WTC11 (cell line): ENCODE results near the gene SNX10.

Source experiments
- AFF4 ChIP-seq: sonication (generic); formaldehyde crosslinking; IDR thresholded peaks from 2 replicates; pipeline ENCODE4 v1.8.1; 2023; ENCODE audit warnings: mild to moderate bottlenecking, missing genetic modification reagents, borderline replicate concordance
- CREM ChIP-seq: sonication (generic); formaldehyde crosslinking; IDR thresholded peaks from 2 replicates; pipeline ENCODE4 v1.8.1; 2022; ENCODE audit warnings: mild to moderate bottlenecking, missing genetic modification reagents, moderate library complexity
- CTCF ChIP-seq: fragments of 200-600 bp; IDR thresholded peaks from 2 replicates; pipeline ENCODE4 v1.8.0; 2022; ENCODE audit warnings: antibody characterized with exemption
- MAX ChIP-seq: sonication (generic); formaldehyde crosslinking; IDR thresholded peaks from 2 replicates; pipeline ENCODE4 v1.8.0; 2022; ENCODE audit warnings: mild to moderate bottlenecking, missing genetic modification reagents
- NR3C1 ChIP-seq: sonication (generic); formaldehyde crosslinking; conservative IDR thresholded peaks from 2 replicates; pipeline ENCODE4 v1.8.1; 2023; ENCODE audit warnings: low read depth, mild to moderate bottlenecking, missing genetic modification reagents
- USF2 ChIP-seq: sonication (generic); formaldehyde crosslinking; IDR thresholded peaks from 2 replicates; pipeline ENCODE4 v1.8.1; 2023; ENCODE audit warnings: mild to moderate bottlenecking, missing genetic modification reagents, moderate library complexity
- ZNF532 ChIP-seq: fragments of 250-450 bp; sonication (Bioruptor Pico); IDR thresholded peaks from 2 replicates; pipeline ENCODE4 v1.9.0; 2021; ENCODE audit warnings: mild to moderate bottlenecking, borderline replicate concordance

- TF ChIP-seq CREM = no peak
- no peak for TF ChIP-seq CTCF
- no peak for TF ChIP-seq NR3C1 (CRISPR knock-in tag)
- TF ChIP-seq ZNF532 (CRISPR knock-in tag) = no peak
- TF ChIP-seq USF2 (CRISPR knock-in tag) = no peak
- no peak for TF ChIP-seq MAX (CRISPR knock-in tag)
- no peak for TF ChIP-seq AFF4
Measured at GRCh38 chr7:26372249-26372648, 80.6 kb downstream of the SNX10 start.
